Coronary artery (tissue), 2 donors: Measurements from ENCODE around the gene SNORC.
"Not testable (repeated sequence)": the region's sequence is repeated elsewhere in the genome, so short reads cannot be mapped to it uniquely, and the experiment has no call there.

ENCODE experiments used
- DNase-seq: peaks from one replicate; pipeline ENCODE4 v3.0.0-alpha.2; 2017; ENCODE audit warnings: low spot score
- H3K27ac ChIP-seq, 2 donors: fragments of 200-600 bp; sonication (generic); one replicate each; pipeline ENCODE4 v1.5.1; 2016 to 2019
- H3K4me3 ChIP-seq: fragments of 200-600 bp; sonication (generic); 2 replicates; pipeline ENCODE4 v1.5.1; 2016; ENCODE audit warnings: mild to moderate bottlenecking, moderate library complexity
- CTCF ChIP-seq: fragments of 200-600 bp; sonication (generic); IDR thresholded peaks from one replicate; pipeline ENCODE4 v1.5.1; 2019; ENCODE audit warnings: antibody characterized with exemption

Gene SNORC

GRCh38 chr2:232839411-232840079, 30.5 kb upstream of the SNORC start:
- Histone ChIP-seq H3K4me3 (no peak overlapping the region), H3K27ac (no peak overlapping the region)
- TF ChIP-seq CTCF = no peak
- no peak for DNase-seq

GRCh38 chr2:232842689-232843088, 27.4 kb upstream of the SNORC start:
- no peak overlapping the region for H3K4me3 ChIP-seq
- no peak overlapping the region for H3K27ac ChIP-seq
- TF ChIP-seq CTCF = no peak
- no peak for DNase-seq

- H3K27ac ChIP-seq = no peak overlapping the region
- TF ChIP-seq CTCF = no peak
- no peak overlapping the region for H3K4me3 ChIP-seq
- no peak for DNase-seq
These were observed 26.2 kb upstream of the SNORC start for GRCh38 chr2:232843834-232844233.

GRCh38 chr2:232846055-232846454, 24.0 kb upstream of the SNORC start:
- H3K27ac ChIP-seq = no peak overlapping the region
- H3K4me3 ChIP-seq = no peak overlapping the region
- DNase-seq = no peak
- TF ChIP-seq CTCF = no peak

- Histone ChIP-seq H3K27ac (no peak overlapping the region), H3K4me3 (no peak overlapping the region)
- DNase-seq = no peak
- TF ChIP-seq CTCF = no peak
These were observed 20.0 kb upstream of the SNORC start for GRCh38 chr2:232850039-232850438.

- DNase-seq, H3K27ac ChIP-seq, H3K4me3 ChIP-seq: not testable (repeated sequence)
These were observed 18.0 kb upstream of the SNORC start for GRCh38 chr2:232852081-232852480.

GRCh38 chr2:232852676-232853075, 17.4 kb upstream of the SNORC start:
- DNase-seq = no peak
- TF ChIP-seq CTCF = no peak
- Histone ChIP-seq H3K27ac (no peak overlapping the region), H3K4me3 (no peak overlapping the region)
